B cell (primary cell): Measurements from ENCODE around the gene ITPKB. TPM values are rescaled to one million over a fixed set of nuclear protein-coding genes. Genes with fewer than 3 reads are reported as not detected.

Experiments used
- ATAC-seq: fragments of 200-7000 bp; cut with Tn5 transposase; one replicate; pipeline ENCODE4 v1.10.0; 2021; ENCODE audit warnings: low read depth, mild to moderate bottlenecking, moderate number of reproducible peaks, moderate library complexity
- CTCF ChIA-PET: fragments of 350-600 bp; sonication (Branson Sonifier 250); formaldehyde crosslinking; loops from one replicate; lab custom pipeline; 2021; ENCODE audit warnings: antibody characterized with exemption, inconsistent platforms; lab: Charles Lee
- POLR2A ChIA-PET: fragments of 350-600 bp; sonication (Branson Sonifier 250); formaldehyde crosslinking; loops from one replicate; lab custom pipeline; 2021; ENCODE audit warnings: antibody characterized with exemption; lab: Charles Lee
- DNase-seq: peaks from one replicate; pipeline ENCODE4 v3.0.0; 2013
- H2AFZ ChIP-seq: 2 replicates; pipeline ENCODE4 v1.6.1; 2012; ENCODE audit warnings: mild to moderate bottlenecking, low read depth, low read length; ENCODE audit not compliant: insufficient read depth, poor library complexity, severe bottlenecking
- H3K27ac ChIP-seq, 2 donors: 1 replicate in 1 of 2; 2 replicates in 1 of 2; pipeline ENCODE4 v1.5.1; 2012 to 2013; ENCODE audit warnings: low read length in 2 of 2, mild to moderate bottlenecking in 2 of 2, moderate library complexity in 1 of 2
- H3K27me3 ChIP-seq, 4 experiments: fragments of 200-600 bp in 1 of 4; sonication (generic) in 1 of 4; replicated peaks in 1 of 4; 1 replicate in 2 of 4; 2 replicates in 2 of 4; pipeline versions ENCODE4 v1.6.1 to v1.7.0; 2013 to 2016; ENCODE audit warnings: low read length in 3 of 4, mild to moderate bottlenecking in 2 of 4, mixed read lengths in 1 of 4, moderate library complexity in 1 of 4; ENCODE audit not compliant: insufficient read depth in 4 of 4, control insufficient read depth in 3 of 4; ENCODE audit errors: control extremely low read depth in 1 of 4
- H3K36me3 ChIP-seq, 2 experiments: replicated peaks in 1 of 2; 1 replicate in 1 of 2; 2 replicates in 1 of 2; pipeline versions ENCODE4 v1.6.1 to v1.7.1; 2013; ENCODE audit warnings: low read length in 1 of 2; ENCODE audit not compliant: insufficient read depth in 2 of 2, control insufficient read depth in 1 of 2; ENCODE audit errors: control extremely low read depth in 1 of 2, extremely low read depth in 1 of 2
- H3K4me1 ChIP-seq, 2 donors: fragments of 200-600 bp in 1 of 2; sonication (generic) in 1 of 2; 1 replicate in 1 of 2; 2 replicates in 1 of 2; pipeline versions ENCODE4 v1.5.1 to v1.6.1; 2013 to 2017; ENCODE audit warnings: low read length in 2 of 2; ENCODE audit not compliant: control insufficient read depth in 2 of 2, insufficient read depth in 2 of 2
- H3K4me2 ChIP-seq: replicated peaks from 2 replicates; pipeline ENCODE3; 2012; ENCODE audit warnings: mild to moderate bottlenecking, low read depth, low read length; ENCODE audit not compliant: poor library complexity, severe bottlenecking
- H3K4me3 ChIP-seq, 5 experiments: fragments of 200-600 bp in 1 of 5; sonication (generic) in 1 of 5; 1 replicate in 3 of 5; 2 replicates in 2 of 5; pipeline versions ENCODE4 v1.5.1 to v1.7.0; 2011 to 2016; ENCODE audit warnings: low read length in 4 of 5, mild to moderate bottlenecking in 4 of 5, low read depth in 2 of 5, control low read depth in 1 of 5, moderate library complexity in 1 of 5; ENCODE audit not compliant: insufficient read depth in 1 of 5; ENCODE audit errors: control extremely low read depth in 1 of 5, extremely low read depth in 1 of 5
- H3K79me2 ChIP-seq: fragments of 200-600 bp; sonication (generic); one replicate; pipeline ENCODE4 v1.6.0; 2016; ENCODE audit warnings: low read length; ENCODE audit not compliant: control insufficient read depth, insufficient read depth
- H3K9ac ChIP-seq: fragments of 200-600 bp; sonication (generic); 2 replicates; pipeline ENCODE4 v1.6.1; 2017; ENCODE audit warnings: mild to moderate bottlenecking, low read length, moderate library complexity
- H3K9me3 ChIP-seq, 3 donors: one replicate each; pipeline versions ENCODE4 v1.6.1 to v1.7.1; 2013; ENCODE audit warnings: low read length in 2 of 3; ENCODE audit not compliant: control insufficient read depth in 2 of 3, insufficient read depth in 1 of 3; ENCODE audit errors: control extremely low read depth in 1 of 3
- H4K20me1 ChIP-seq: 2 replicates; pipeline ENCODE4 v1.6.0; 2012; ENCODE audit warnings: mild to moderate bottlenecking, low read length; ENCODE audit not compliant: insufficient read depth, control insufficient read depth, poor library complexity, severe bottlenecking
- H3K27ac Mint-ChIP-seq: one replicate; pipeline ENCODE4 v1.8.0; 2021; ENCODE audit warnings: mixed read lengths
- H3K27me3 Mint-ChIP-seq: one replicate; pipeline ENCODE4 v1.8.0; 2021; ENCODE audit warnings: mixed read lengths
- H3K4me1 Mint-ChIP-seq: one replicate; pipeline ENCODE4 v1.8.0; 2021; ENCODE audit warnings: mixed read lengths
- H3K4me3 Mint-ChIP-seq: one replicate; pipeline ENCODE4 v1.8.0; 2021; ENCODE audit warnings: mixed read lengths
- H3K9me3 Mint-ChIP-seq: one replicate; pipeline ENCODE4 v1.8.0; 2022; ENCODE audit warnings: mixed read lengths; ENCODE audit not compliant: insufficient read depth
- CTCF ChIP-seq: fragments of 200-600 bp; IDR thresholded peaks from one replicate; pipeline ENCODE4 v1.8.0; 2022; ENCODE audit warnings: antibody characterized with exemption, mild to moderate bottlenecking
- EZH2 ChIP-seq: IDR thresholded peaks from 2 replicates; pipeline ENCODE4 v1.6.1; 2012; ENCODE audit warnings: borderline replicate concordance, low read depth, mild to moderate bottlenecking, moderate library complexity, low read length; ENCODE audit not compliant: insufficient read depth, poor library complexity, severe bottlenecking
- WGBS: methylation state at CpG from one replicate; pipeline ENCODE4 v1.1.5; 2013; ENCODE audit warnings: missing lambda C conversion rate; ENCODE audit not compliant: insufficient coverage; 5-methylcytosine and 5-hydroxymethylcytosine counted together
- intact Hi-C: fragments of 100-400 bp; cut with micrococcal nuclease; formaldehyde crosslinking; loops from one replicate; pipeline ENCODE4 v1.10.0; 2022
- polyA plus RNA-seq: library from polyadenylated mRNA; depleted of rRNA; stranded (reverse); fragments of >200 nt; gene quantifications from 2 replicates; pipeline ENCODE4 v1.2.3, GENCODE V29; 2012
- total RNA-seq, 2 donors: library from RNA; stranded (reverse); fragments of 120-200 nt in 1 of 2; gene quantifications; 1 replicate in 1 of 2; 2 replicates in 1 of 2; pipeline versions ENCODE4 v1.2.3 to v1.2.4, GENCODE V29; 2013 to 2022

The ITPKB gene
- total and polyA plus RNA-seq, 2 donors (not counting 1 experiment from before 2014, with no cell fraction given), result 21.8 to 93.5 TPM

- Mint-ChIP-seq H3K27ac (peak overlapping the region; percentile 96), H3K4me3 (peak overlapping the region; percentile 94), H3K9me3 (no peaks in the 10 kb centered on the region), H3K4me1 (peaks cover 97% of the 10 kb centered on the region), H3K27me3 (no peaks in the 10 kb centered on the region)
- peak overlapping the region; percentile 84 for H3K4me2 ChIP-seq
- intact Hi-C loops, result loop anchor here (1.0 to 5.0 kb wide), 3 partner anchors 43 to 270 kb away; partner anchors contain the start of genes ITPKB and PARP1
- peaks cover 81% of the 10 kb centered on the region for H3K79me2 ChIP-seq
- ChIA-PET POLR2A (interaction anchor here (0.5 to 1.5 kb wide), 8 partner anchors 12 to 62 kb away, joined by 3 to 15 read pairs (median 3); partner anchors contain the start of gene ITPKB), CTCF (interaction anchor here (1.0 to 4.5 kb wide), 8 partner anchors 10 to 150 kb away, joined by 3 to 29 read pairs (median 4); no protein-coding TSS in a partner anchor)
- H3K4me3 ChIP-seq, result peak overlapping the region; percentile 21 to 75 (median 45)
- no peak overlapping the region for H2AFZ ChIP-seq
- H3K27me3 ChIP-seq, result no peaks in the 10 kb centered on the region
- no peaks in the 10 kb centered on the region for H4K20me1 ChIP-seq
- peaks cover 0 to 6% of the 10 kb centered on the region in 2 experiments for H3K36me3 ChIP-seq
- peak; percentile 51 for ATAC-seq
- no peak for TF ChIP-seq EZH2
- no peak for TF ChIP-seq CTCF
- H3K9ac ChIP-seq, result peak overlapping the region; percentile 69
- peak; percentile 85 for DNase-seq
- H3K9me3 ChIP-seq, result no peaks in the 10 kb centered on the region
- peaks cover 87 to 98% of the 10 kb centered on the region in 2 donors for H3K4me1 ChIP-seq
- WGBS, result 19% methylated on average over 4 of the region's 13 CpGs
- peak overlapping the region; percentile 87 to 94 for H3K27ac ChIP-seq
Observed at GRCh38 chr1:226677027-226678020, 61.8 kb downstream of the ITPKB start.
